CD4-positive, alpha-beta T cell treated with Interleukin-4 for 1 hour (primary cell): ENCODE results near the gene COMT.
"Not testable (repeated sequence)": the region's sequence is repeated elsewhere in the genome, so short reads cannot be mapped to it uniquely, and the experiment has no call there.

Source experiments
- DNase-seq, 2 donors: peaks; one replicate each; pipeline ENCODE4 v3.0.0-alpha.2; 2020 to 2022

Gene COMT

GRCh38 chr22:19909350-19910179, 32.0 kb upstream of the COMT start:
- peak; percentile 80 to 82 for DNase-seq

GRCh38 chr22:19910180-19910744, 31.3 kb upstream of the COMT start:
- no peak for DNase-seq

GRCh38 chr22:19911540-19912270, 29.9 kb upstream of the COMT start:
- DNase-seq = no peak

GRCh38 chr22:19912271-19912999, 29.1 kb upstream of the COMT start:
- no peak for DNase-seq

- no peak for DNase-seq
These were observed 28.1 kb upstream of the COMT start for GRCh38 chr22:19913337-19913936.

- DNase-seq = no peak
These were observed 27.2 kb upstream of the COMT start for GRCh38 chr22:19914201-19914943.

- no peak for DNase-seq
These were observed 26.2 kb upstream of the COMT start for GRCh38 chr22:19915287-19915954.

- no peak for DNase-seq
These were observed 25.6 kb upstream of the COMT start for GRCh38 chr22:19916006-19916405.

- DNase-seq = no peak
These were observed 24.6 kb upstream of the COMT start for GRCh38 chr22:19916941-19917340.

GRCh38 chr22:19917389-19918138, 24.0 kb upstream of the COMT start:
- no peak for DNase-seq

- no peak for DNase-seq
These were observed 23.1 kb upstream of the COMT start for GRCh38 chr22:19918332-19919106.

GRCh38 chr22:19919701-19920363, 21.7 kb upstream of the COMT start:
- no peak for DNase-seq

- no peak for DNase-seq
These were observed 20.0 kb upstream of the COMT start for GRCh38 chr22:19921544-19922081.

- no peak for DNase-seq
These were observed 17.6 kb upstream of the COMT start for GRCh38 chr22:19923914-19924513.

- DNase-seq = not testable (repeated sequence)
These were observed 15.5 kb upstream of the COMT start for GRCh38 chr22:19926028-19926427.

- no peak for DNase-seq
These were observed 13.9 kb upstream of the COMT start for GRCh38 chr22:19927696-19928095.

GRCh38 chr22:19928207-19928606, 13.4 kb upstream of the COMT start:
- DNase-seq = no peak
